Esophagus squamous epithelium (tissue), 4 donors: ENCODE results near the gene GLB1L3.

Experiments used
- CTCF ChIP-seq, 6 experiments: fragments of 450-650 bp in 4 of 6; fragments of 200-600 bp in 2 of 6; sonication (generic) in 2 of 6; IDR thresholded peaks; one replicate each; pipeline ENCODE4 v1.5.1; 2016 to 2019; ENCODE audit warnings: antibody characterized with exemption in 6 of 6, mild to moderate bottlenecking in 4 of 6, moderate library complexity in 4 of 6
- POLR2A ChIP-seq, 4 donors: fragments of 450-650 bp; IDR thresholded peaks; one replicate each; pipeline ENCODE4 v1.6.1; 2017; ENCODE audit warnings: antibody characterized with exemption in 4 of 4, mild to moderate bottlenecking in 4 of 4, moderate library complexity in 3 of 4

GRCh38 chr11:134337051-134337450 is 60.9 kb downstream of the GLB1L3 start:
- TF ChIP-seq CTCF (IDR thresholded peaks at IDR 0.05) (no peak), POLR2A (IDR thresholded peaks at IDR 0.05) (no peak)
